Measurements from ENCODE around the gene KATNA1. TPM values are rescaled to one million over a fixed set of nuclear protein-coding genes. Genes with fewer than 3 reads are reported as not detected.

KATNA1 gene
- total RNA-seq, 1 experiment from 2014 or later = 28.7 TPM

DNA sequence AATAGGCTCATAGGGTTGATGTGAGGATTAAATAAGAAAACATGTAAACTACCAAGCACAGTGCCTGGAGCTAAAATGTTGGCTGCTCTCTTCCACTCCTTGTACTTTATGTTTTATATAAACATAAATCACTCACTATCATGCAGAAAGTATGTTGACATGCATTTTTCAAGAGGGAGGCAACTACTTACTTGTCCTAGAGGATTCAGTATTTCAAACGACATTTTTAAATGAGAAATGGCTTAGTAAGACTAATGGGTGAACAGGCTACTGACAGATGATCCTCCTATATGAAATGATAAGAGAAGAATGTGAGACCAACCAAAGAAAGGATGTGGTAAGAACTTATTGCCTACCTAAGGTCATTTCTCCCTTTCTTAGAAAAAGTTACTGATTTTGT is 48.4 kb upstream of the KATNA1 start:
- H3K9me3 ChIP-seq (ENCODE audit: low read depth, low read length, poor library complexity, severe bottlenecking) = no peaks in the 10 kb centered on the region
- no peaks in the 10 kb centered on the region for H3K27me3 ChIP-seq (replicated peaks; ENCODE audit: insufficient read depth, low read depth, low read length, poor library complexity)
- BruUV-seq (replicated peaks) = no TSS peak
- CTCF ChIA-PET = no interaction called here
- POLR2A ChIA-PET (ENCODE audit: low non-redundant PET) = no interaction called here
- intact Hi-C loops (cut with micrococcal nuclease; ENCODE audit: unreplicated experiment) = no loop called here
- H3K36me3 ChIP-seq (ENCODE audit: insufficient read depth, low read length, poor library complexity, severe bottlenecking) = peaks cover 43% of the 10 kb centered on the region
- H3K4me1 ChIP-seq (ENCODE audit: insufficient read depth, low read length, poor library complexity, severe bottlenecking) = no peaks in the 10 kb centered on the region
- H3K4me3 ChIP-seq (ENCODE audit: low read depth, low read length, poor library complexity, severe bottlenecking) = no peak overlapping the region
- no peak for DNase-seq (ENCODE audit: low spot score)
- H3K27ac ChIP-seq (ENCODE audit: low read depth, low read length, poor library complexity, severe bottlenecking) = no peak overlapping the region
- TF ChIP-seq, protein P1, sequence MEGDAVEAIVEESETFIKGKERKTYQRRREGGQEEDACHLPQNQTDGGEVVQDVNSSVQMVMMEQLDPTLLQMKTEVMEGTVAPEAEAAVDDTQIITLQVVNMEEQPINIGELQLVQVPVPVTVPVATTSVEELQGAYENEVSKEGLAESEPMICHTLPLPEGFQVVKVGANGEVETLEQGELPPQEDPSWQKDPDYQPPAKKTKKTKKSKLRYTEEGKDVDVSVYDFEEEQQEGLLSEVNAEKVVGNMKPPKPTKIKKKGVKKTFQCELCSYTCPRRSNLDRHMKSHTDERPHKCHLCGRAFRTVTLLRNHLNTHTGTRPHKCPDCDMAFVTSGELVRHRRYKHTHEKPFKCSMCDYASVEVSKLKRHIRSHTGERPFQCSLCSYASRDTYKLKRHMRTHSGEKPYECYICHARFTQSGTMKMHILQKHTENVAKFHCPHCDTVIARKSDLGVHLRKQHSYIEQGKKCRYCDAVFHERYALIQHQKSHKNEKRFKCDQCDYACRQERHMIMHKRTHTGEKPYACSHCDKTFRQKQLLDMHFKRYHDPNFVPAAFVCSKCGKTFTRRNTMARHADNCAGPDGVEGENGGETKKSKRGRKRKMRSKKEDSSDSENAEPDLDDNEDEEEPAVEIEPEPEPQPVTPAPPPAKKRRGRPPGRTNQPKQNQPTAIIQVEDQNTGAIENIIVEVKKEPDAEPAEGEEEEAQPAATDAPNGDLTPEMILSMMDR (conservative IDR thresholded peaks at IDR 0.05; ENCODE audit: low read depth, low read length) = no peak
- TF ChIP-seq EZH2 (IDR thresholded peaks at IDR 0.05; ENCODE audit: borderline replicate concordance, low read depth, low read length, poor library complexity, severe bottlenecking) = no peak

DNA sequence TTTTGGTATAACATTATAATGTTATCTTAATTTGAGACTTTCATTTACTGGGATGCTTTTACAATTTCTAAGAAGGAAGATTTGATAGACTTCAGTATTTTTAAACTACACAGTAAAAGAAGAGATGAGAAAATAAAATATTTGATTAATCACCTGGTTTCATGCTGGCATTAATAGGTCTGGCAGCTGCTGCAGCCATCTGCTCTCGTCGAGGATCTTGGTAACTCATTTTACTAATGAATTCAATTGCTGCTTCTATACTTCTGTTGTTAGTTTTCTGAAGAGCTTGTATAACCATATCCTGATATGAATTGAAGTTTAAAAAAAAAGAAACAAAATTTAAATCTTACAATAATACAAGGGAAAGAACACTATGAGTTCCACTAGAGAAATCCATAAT is 46.4 kb upstream of the KATNA1 start:
- no peak for DNase-seq (ENCODE audit: low spot score)
- H3K9me3 ChIP-seq (ENCODE audit: low read depth, low read length, poor library complexity, severe bottlenecking) = no peaks in the 10 kb centered on the region
- intact Hi-C loops (cut with micrococcal nuclease; ENCODE audit: unreplicated experiment) = no loop called here
- no peaks in the 10 kb centered on the region for H3K27me3 ChIP-seq (replicated peaks; ENCODE audit: insufficient read depth, low read depth, low read length, poor library complexity)
- no TSS peak for BruUV-seq (replicated peaks)
- H3K4me3 ChIP-seq (ENCODE audit: low read depth, low read length, poor library complexity, severe bottlenecking) = no peak overlapping the region
- no peak overlapping the region for H3K27ac ChIP-seq (ENCODE audit: low read depth, low read length, poor library complexity, severe bottlenecking)
- TF ChIP-seq, protein P1 (conservative IDR thresholded peaks at IDR 0.05; ENCODE audit: low read depth, low read length) = no peak
- no peak for TF ChIP-seq EZH2 (IDR thresholded peaks at IDR 0.05; ENCODE audit: borderline replicate concordance, low read depth, low read length, poor library complexity, severe bottlenecking)
- ChIA-PET POLR2A (ENCODE audit: low non-redundant PET) (no interaction called here), CTCF (no interaction called here)
- peaks cover 39% of the 10 kb centered on the region for H3K36me3 ChIP-seq (ENCODE audit: insufficient read depth, low read length, poor library complexity, severe bottlenecking)
- H3K4me1 ChIP-seq (ENCODE audit: insufficient read depth, low read length, poor library complexity, severe bottlenecking) = no peaks in the 10 kb centered on the region

DNA sequence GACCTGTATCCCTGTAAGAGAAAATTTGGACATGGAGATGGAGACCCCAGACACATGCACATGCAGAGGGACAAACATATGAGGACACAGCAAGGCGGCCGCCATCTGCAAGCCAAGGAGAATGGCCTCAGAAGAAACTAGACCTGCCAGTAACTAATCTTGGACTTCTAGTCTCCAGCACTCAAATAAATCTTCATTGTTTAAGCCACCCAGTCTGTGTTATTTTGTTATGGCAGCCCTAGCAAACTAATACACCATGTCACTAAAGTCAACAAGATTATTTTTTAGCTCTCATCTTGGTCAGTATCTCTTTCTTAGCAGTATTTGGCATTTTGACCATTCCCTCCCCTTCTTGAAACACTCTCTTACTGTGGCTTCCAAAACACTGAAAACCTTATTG is 42.7 kb upstream of the KATNA1 start:
- POLR2A ChIA-PET (ENCODE audit: low non-redundant PET) = no interaction called here
- TF ChIP-seq, protein P1 (conservative IDR thresholded peaks at IDR 0.05; ENCODE audit: low read depth, low read length) = no peak
- no peak for TF ChIP-seq EZH2 (IDR thresholded peaks at IDR 0.05; ENCODE audit: borderline replicate concordance, low read depth, low read length, poor library complexity, severe bottlenecking)
- peaks cover 32% of the 10 kb centered on the region for H3K36me3 ChIP-seq (ENCODE audit: insufficient read depth, low read length, poor library complexity, severe bottlenecking)
- no peak overlapping the region for H3K27ac ChIP-seq (ENCODE audit: low read depth, low read length, poor library complexity, severe bottlenecking)
- no peaks in the 10 kb centered on the region for H3K4me1 ChIP-seq (ENCODE audit: insufficient read depth, low read length, poor library complexity, severe bottlenecking)
- H3K4me3 ChIP-seq (ENCODE audit: low read depth, low read length, poor library complexity, severe bottlenecking) = no peak overlapping the region
- no peaks in the 10 kb centered on the region for H3K9me3 ChIP-seq (ENCODE audit: low read depth, low read length, poor library complexity, severe bottlenecking)
- no peaks in the 10 kb centered on the region for H3K27me3 ChIP-seq (replicated peaks; ENCODE audit: insufficient read depth, low read depth, low read length, poor library complexity)
- CTCF ChIA-PET = no interaction called here
- DNase-seq (ENCODE audit: low spot score) = no peak
- no TSS peak for BruUV-seq (replicated peaks)
- intact Hi-C loops (cut with micrococcal nuclease; ENCODE audit: unreplicated experiment) = no loop called here
